Dermis microvascular lymphatic vessel endothelial cell (primary cell): ENCODE results near the gene MAP4K4. TPM values are rescaled to one million over a fixed set of nuclear protein-coding genes. Genes with fewer than 3 reads are reported as not detected.
"Not testable (repeated sequence)": the region's sequence is repeated elsewhere in the genome, so short reads cannot be mapped to it uniquely, and the experiment has no call there.

Experiments used
- DNase-seq, 2 donors: peaks; one replicate each; pipeline versions ENCODE4 v3.0.0 to v3.0.0-alpha.2; 2010; ENCODE audit warnings: low read depth in 2 of 2
- total RNA-seq: library from RNA; depleted of rRNA; stranded (reverse); fragments of >200 nt; gene quantifications from 2 replicates; pipeline ENCODE4 v1.2.1, GENCODE V29; 2014

MAP4K4 gene
- total RNA-seq, 1 donor from 2014 or later, result 126 TPM

DNA sequence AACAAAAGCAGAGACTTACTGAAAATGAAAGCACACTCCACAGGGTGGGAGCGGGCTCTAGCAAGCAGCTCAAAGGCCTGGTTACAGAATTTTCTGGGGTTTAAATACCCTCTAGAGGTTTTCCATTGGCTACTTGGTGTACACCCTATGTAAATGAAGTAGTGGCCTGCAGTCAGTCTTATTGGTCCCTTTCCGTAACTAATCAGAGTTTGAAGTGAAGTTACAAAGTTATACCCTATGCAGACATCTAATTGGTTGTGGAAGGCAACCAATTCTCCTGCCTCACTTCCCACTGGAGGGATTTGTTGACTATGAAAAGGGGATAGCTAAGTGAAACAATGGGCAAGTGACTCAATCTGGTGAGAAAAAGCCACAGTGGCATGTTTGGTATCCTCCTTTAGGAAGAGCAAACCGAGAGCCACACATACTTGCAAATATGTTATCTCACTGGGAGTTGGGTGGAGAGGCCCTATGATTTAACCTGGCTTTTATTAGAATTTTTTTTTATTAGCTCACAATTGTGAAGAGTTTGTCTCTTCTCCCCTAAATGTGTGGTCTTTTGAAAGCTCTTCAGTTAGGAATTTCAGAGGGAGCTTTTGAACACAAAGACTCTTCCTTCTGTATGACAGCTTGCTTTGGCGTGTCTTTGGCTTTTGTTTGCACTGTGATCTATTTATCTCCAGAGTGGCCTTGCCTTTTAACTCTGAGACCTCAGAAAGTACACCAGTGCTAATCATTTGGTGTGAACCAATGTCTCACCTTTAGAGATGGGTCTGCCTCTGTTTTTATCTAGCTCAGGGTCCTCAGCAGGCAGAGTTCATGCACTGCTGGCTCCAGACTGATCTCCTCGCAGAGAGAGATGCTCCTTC lies 69.6 kb downstream of the MAP4K4 start:
- DNase-seq, result peak; percentile 87 to 96

- DNase-seq, result no peak
These were observed 71.2 kb downstream of the MAP4K4 start for GRCh38 chr2:101768556-101769220.

DNA sequence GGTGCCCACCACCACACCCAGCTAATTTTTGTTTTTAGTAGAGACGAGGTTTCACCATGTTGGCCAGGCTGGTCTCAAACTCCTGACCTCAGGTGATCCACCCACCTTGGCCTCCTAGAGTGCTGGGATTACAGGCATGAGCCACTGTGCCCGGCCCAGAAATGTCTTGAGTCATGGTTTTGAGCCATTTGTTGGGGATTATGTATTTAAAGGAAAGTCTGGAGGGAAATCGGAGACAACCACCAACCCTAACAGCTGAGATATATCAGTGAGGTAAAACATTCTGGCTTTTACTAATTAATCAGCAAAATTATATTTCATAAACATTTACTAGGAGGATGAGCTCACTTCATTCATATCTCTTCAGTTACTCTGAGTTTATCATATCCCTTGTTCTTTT lies 72.2 kb downstream of the MAP4K4 start:
- not testable (repeated sequence) for DNase-seq

- DNase-seq, result peak; percentile 52 to 70
These were observed 73.2 kb downstream of the MAP4K4 start for GRCh38 chr2:101770726-101771125.

- DNase-seq, result peak in 1 of 2 donors; percentile 33
These were observed 73.9 kb downstream of the MAP4K4 start for GRCh38 chr2:101771227-101771902.

- DNase-seq, result no peak
These were observed 74.4 kb downstream of the MAP4K4 start for GRCh38 chr2:101771910-101772321.

GRCh38 chr2:101773137-101773536 lies 75.6 kb downstream of the MAP4K4 start:
- DNase-seq, result peak; percentile 37 to 77

GRCh38 chr2:101773961-101774360 lies 76.5 kb downstream of the MAP4K4 start:
- DNase-seq, result not testable (repeated sequence)

DNA sequence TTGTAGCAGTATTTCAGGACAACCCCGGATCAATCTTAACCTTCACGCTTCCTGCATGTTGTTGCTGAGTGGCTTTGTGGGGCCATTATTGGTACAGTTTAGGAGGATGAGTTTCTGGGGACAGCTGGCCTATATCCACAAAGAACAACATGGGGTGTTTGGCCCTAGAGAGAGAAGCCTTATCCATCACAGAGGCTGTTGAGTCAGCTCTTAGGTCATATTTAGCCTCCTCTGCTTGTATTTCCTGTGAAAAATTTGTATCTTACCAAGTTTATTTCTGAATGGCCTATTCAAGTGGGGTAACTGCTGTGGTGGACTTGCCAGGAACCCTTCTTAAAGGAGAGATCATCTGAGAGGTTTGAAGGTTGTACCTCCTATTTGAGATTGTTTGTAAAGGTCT lies 77.6 kb downstream of the MAP4K4 start:
- DNase-seq, result peak in 1 of 2 donors; percentile 26

DNA sequence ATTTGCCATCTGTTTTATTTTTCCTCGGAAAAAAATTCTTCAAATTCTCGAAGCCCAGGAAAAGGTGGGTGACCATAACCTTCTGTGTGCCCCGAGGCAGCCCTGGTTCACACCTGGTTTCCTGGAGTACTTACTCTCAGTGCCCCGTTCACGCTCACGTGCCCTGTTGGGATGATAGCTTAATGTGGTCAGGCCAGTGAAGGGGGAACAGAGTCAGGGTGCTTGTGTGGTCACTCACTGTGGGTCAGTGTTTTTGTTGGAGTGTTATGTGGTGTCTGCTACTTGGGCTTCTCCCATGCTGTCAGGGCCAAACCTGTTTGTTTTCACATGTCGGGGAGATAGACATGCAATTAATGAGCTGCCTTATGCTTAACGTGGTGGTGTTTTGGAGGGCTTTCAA lies 78.1 kb downstream of the MAP4K4 start:
- no peak for DNase-seq

DNA sequence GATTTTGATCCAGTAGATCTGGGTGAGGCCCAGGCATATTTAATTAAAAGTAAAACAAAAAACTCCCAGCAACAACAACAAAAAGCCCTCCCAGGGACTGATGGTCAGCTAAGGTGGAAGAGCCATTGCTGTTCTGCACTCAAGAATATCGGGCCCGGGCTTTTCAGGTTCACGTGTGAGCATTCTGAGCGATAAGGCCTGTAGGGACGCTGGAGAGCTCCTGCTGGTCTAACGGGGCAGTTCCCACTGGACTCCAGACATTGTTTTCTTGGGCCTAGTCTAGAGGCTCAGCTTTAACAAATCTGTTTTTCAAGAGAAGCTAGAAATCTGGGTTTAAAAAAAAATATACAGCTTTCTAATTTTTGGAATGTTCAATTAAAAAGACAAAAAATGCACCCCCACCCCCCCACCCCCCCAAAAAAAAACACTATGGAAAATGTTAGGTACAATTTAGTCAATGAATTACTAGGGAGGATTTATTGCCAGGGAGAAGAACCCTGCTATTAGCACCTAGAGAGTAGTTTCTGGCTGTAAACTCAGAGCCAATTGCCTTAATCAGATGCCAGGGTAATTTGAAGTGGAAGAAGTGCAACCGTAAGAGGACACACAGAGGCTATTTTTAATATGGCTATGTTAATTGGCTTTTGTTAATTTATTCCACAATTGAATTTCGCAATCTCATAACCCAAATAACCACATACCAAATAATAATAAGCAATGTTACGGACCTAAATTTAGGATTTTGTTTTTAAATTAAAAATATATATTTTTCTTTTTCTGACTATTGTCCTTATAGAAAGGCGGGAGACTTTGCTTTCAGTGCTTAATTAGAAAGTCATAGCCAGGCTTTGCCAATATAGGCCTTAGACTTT lies 78.9 kb downstream of the MAP4K4 start:
- peak in 1 of 2 donors; percentile 50 for DNase-seq

GRCh38 chr2:101777337-101777736 lies 79.8 kb downstream of the MAP4K4 start:
- no peak for DNase-seq

DNA sequence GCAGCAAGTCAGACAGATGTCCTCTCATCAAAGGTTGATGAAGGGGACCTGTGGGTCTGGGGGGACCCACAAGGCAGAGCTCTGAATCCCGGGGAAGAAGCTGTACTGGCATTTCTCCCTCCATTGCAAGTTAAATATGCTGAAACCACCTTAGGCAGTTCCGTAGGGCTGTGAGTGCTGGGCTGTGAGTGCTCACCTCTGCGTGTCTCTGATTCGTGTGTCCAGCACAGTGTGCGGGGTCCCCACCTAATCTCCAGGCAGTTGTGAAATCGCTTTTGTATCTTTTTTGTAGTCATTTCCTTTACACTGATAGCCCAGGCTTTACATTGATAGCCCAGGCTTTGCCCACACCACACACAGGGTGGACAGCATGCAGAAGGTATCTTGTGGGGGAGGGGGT lies 80.6 kb downstream of the MAP4K4 start:
- no peak for DNase-seq

DNA sequence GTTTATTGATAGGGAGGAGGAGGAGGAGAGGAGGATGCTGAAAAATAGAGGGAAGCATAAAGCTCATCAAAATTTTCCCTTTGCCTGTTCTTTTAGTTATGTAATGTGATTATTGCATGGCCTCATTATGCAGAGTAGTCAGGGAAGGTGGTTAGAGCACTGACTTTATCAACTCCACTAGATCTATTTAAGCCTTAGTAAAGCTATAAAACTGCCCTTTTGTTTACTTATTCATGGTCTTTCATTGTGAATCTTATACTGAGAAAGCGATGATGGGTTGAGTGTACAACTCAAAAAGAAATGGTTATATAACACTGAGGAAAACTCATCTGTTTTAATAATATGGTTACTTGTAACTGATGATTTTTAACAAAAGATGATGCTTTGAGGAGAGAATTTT lies 81.7 kb downstream of the MAP4K4 start:
- no peak for DNase-seq

GRCh38 chr2:101779656-101780055 lies 82.1 kb downstream of the MAP4K4 start:
- no peak for DNase-seq

GRCh38 chr2:101781326-101781725 lies 83.8 kb downstream of the MAP4K4 start:
- DNase-seq, result no peak

GRCh38 chr2:101781791-101782426 lies 84.4 kb downstream of the MAP4K4 start:
- no peak for DNase-seq

- DNase-seq, result no peak
These were observed 84.9 kb downstream of the MAP4K4 start for GRCh38 chr2:101782427-101782792.

DNA sequence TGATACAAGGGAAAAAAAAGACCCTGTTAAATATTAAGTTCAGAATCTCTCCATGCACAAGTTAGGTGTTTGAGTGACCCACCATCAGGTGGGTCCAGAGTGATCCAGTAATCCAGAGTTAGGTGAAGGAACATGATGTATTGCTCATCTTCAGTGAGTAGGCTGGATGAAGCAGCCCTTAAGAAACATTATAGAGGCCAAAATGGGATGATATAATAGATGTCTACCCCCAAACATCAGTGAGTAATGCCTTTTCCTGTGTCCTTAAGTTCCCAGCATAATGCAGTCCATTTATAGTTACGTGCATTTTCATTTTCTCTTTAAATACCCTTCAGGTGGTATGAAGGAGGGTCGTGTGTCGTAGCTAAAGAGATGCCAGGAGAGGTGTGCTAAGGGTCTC lies 89.6 kb downstream of the MAP4K4 start:
- DNase-seq, result peak in 1 of 2 donors; percentile 40

GRCh38 chr2:101788565-101788964 lies 91.1 kb downstream of the MAP4K4 start:
- no peak for DNase-seq
